Measurements from ENCODE around the gene CYYR1. TPM values are rescaled to one million over a fixed set of nuclear protein-coding genes. Genes with fewer than 3 reads are reported as not detected.

Gene CYYR1
- total RNA-seq, 1 experiment from 2014 or later = 0.12 TPM

- H3K9me3 ChIP-seq (ENCODE audit: control insufficient read depth in 1 of 2, insufficient read depth in 1 of 2, low read depth in 1 of 2, low read length in 2 of 2) = no peaks in the 10 kb centered on the region
- H2AFZ ChIP-seq (ENCODE audit: low read depth, low read length, poor library complexity, severe bottlenecking) = no peak overlapping the region
Observed at GRCh38 chr21:26437326-26438009, 135.6 kb downstream of the CYYR1 start.

More at GRCh38 chr21:26437326-26438009, 135.6 kb downstream of the CYYR1 start:
- TF ChIP-seq EZH2phosphoT487 (IDR thresholded peaks at IDR 0.05; ENCODE audit: borderline replicate concordance) (no peak), CBX3 (IDR thresholded peaks at IDR 0.05; ENCODE audit: low read depth) (no peak), EGR1 (IDR thresholded peaks at IDR 0.05; ENCODE audit: low read depth) (no peak), SIN3A (IDR thresholded peaks at IDR 0.05; ENCODE audit: low read depth) (no peak), YY1 (IDR thresholded peaks at IDR 0.05; ENCODE audit: extremely low read depth, insufficient replicate concordance, low read depth, low read length) (no peak), CEBPB (IDR thresholded peaks at IDR 0.05; ENCODE audit: low read depth) (no peak), ATF3 (IDR thresholded peaks at IDR 0.05) (no peak), CTCF (IDR thresholded peaks at IDR 0.05 in 2 of 3, conservative IDR thresholded peaks at IDR 0.05 in 1 of 3; ENCODE audit: borderline replicate concordance in 1 of 3, insufficient read depth in 1 of 3, low read depth in 2 of 3, low read length in 2 of 3) (no peak), ZFX (IDR thresholded peaks at IDR 0.05) (no peak), ELF1 (IDR thresholded peaks at IDR 0.05; ENCODE audit: borderline replicate concordance, low read depth) (no peak), EZH2 (IDR thresholded peaks at IDR 0.05) (no peak), SP1 (IDR thresholded peaks at IDR 0.05; ENCODE audit: low read depth) (no peak), POLR2AphosphoS5 (IDR thresholded peaks at IDR 0.05; ENCODE audit: low read depth, low read length) (no peak), ZBTB33 (IDR thresholded peaks at IDR 0.05; ENCODE audit: extremely low read depth, insufficient replicate concordance, low read length) (no peak), TCF7L2 (IDR thresholded peaks at IDR 0.05; ENCODE audit: borderline replicate concordance, extremely low read depth, insufficient read depth, insufficient read length) (no peak)
- TF ChIP-seq, protein P1, sequence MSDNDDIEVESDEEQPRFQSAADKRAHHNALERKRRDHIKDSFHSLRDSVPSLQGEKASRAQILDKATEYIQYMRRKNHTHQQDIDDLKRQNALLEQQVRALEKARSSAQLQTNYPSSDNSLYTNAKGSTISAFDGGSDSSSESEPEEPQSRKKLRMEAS (IDR thresholded peaks at IDR 0.05) = no peak
- POLR2A ChIA-PET = no interaction called here
- intact Hi-C loops (cut with micrococcal nuclease) = no loop called here
- no peaks in the 10 kb centered on the region for H3K9me2 ChIP-seq (ENCODE audit: insufficient read depth)
- H3K4me3 ChIP-seq (replicated peaks in 1 of 2; ENCODE audit: low read depth in 1 of 2, low read length in 2 of 2) = no peak overlapping the region
- no peak for DNase-seq (ENCODE audit: low read depth, low spot score)
- no peak overlapping the region for H3K27ac ChIP-seq (ENCODE audit: low read depth, low read length)
- no peaks in the 10 kb centered on the region for H3K27me3 ChIP-seq (ENCODE audit: insufficient read depth, low read length)
- no peak overlapping the region for H3K4me2 ChIP-seq (ENCODE audit: low read length)
- RAD21 ChIA-PET (ENCODE audit: low non-redundant PET in 1 of 2, low total read pairs in 2 of 2, uncharacterized antibody in 2 of 2, unreplicated experiment in 2 of 2) = no interaction called here
- no peaks in the 10 kb centered on the region for H3K36me3 ChIP-seq (ENCODE audit: control insufficient read depth in 1 of 2, insufficient read depth in 2 of 2, low read length in 2 of 2)
- no peak overlapping the region for H3K9ac ChIP-seq (ENCODE audit: low read length)
- no peaks in the 10 kb centered on the region for H3K4me1 ChIP-seq (ENCODE audit: control insufficient read depth in 1 of 2, insufficient read depth in 2 of 2, low read length in 2 of 2)
- no peaks in the 10 kb centered on the region for H4K20me1 ChIP-seq (ENCODE audit: insufficient read depth)
- no TSS peak for BruUV-seq (replicated peaks)
- ATAC-seq = no peak
- no peaks in the 10 kb centered on the region for H3K79me2 ChIP-seq (ENCODE audit: insufficient read depth, low read length)
- CTCF ChIA-PET = no interaction called here
